ENCODE measurements around the gene C10orf143.

- no peak for TF ChIP-seq ZNF219 (CRISPR knock-in tag; IDR thresholded peaks at IDR 0.05; ENCODE audit: borderline replicate concordance)
- TF ChIP-seq ZBTB43 (CRISPR knock-in tag; IDR thresholded peaks at IDR 0.05), result no peak
- no peak for TF ChIP-seq IRF1 (CRISPR knock-in tag; IDR thresholded peaks at IDR 0.05)
- no peak for TF ChIP-seq CTCF (IDR thresholded peaks at IDR 0.05)
- TF ChIP-seq NR1H2 (CRISPR knock-in tag; IDR thresholded peaks at IDR 0.05), result no peak
- TF ChIP-seq GABPB1 (CRISPR knock-in tag; IDR thresholded peaks at IDR 0.05), result no peak
- TF ChIP-seq MAX (CRISPR knock-in tag; IDR thresholded peaks at IDR 0.05), result no peak
- no peak for TF ChIP-seq FOXP4 (CRISPR knock-in tag; IDR thresholded peaks at IDR 0.05)
- TF ChIP-seq STAT6 (CRISPR knock-in tag; conservative IDR thresholded peaks at IDR 0.05; ENCODE audit: low read depth), result no peak
- no peak for TF ChIP-seq SP1 (CRISPR knock-in tag; conservative IDR thresholded peaks at IDR 0.05)
- TF ChIP-seq ETV6 (CRISPR knock-in tag; IDR thresholded peaks at IDR 0.05), result no peak
- no peak for TF ChIP-seq CREB1 (CRISPR knock-in tag; IDR thresholded peaks at IDR 0.05)
- TF ChIP-seq PRRX2 (CRISPR knock-in tag; IDR thresholded peaks at IDR 0.05), result no peak
Measured at GRCh38 chr10:130042381-130042780, 68.2 kb downstream of the C10orf143 start.

Measured in WTC11 (cell line).